Measurements from ENCODE around the gene KAT7.
"Not testable (repeated sequence)": the region's sequence is repeated elsewhere in the genome, so short reads cannot be mapped to it uniquely, and the experiment has no call there.

KAT7 gene

GRCh38 chr17:49788478-49789242, at the start of gene KAT7:
Gene KAT7 (plus strand): TSS chr17:49788681. CDS start chr17:49788835, 154 bp downstream.
- peak; percentile 99 for DNase-seq

GRCh38 chr17:49739641-49740271, 48.7 kb upstream of the KAT7 start:
- DNase-seq = peak; percentile 75

GRCh38 chr17:49741009-49741691, 47.3 kb upstream of the KAT7 start:
- DNase-seq = no peak

- DNase-seq = no peak
Observed at GRCh38 chr17:49741692-49742076, 46.8 kb upstream of the KAT7 start.

DNA sequence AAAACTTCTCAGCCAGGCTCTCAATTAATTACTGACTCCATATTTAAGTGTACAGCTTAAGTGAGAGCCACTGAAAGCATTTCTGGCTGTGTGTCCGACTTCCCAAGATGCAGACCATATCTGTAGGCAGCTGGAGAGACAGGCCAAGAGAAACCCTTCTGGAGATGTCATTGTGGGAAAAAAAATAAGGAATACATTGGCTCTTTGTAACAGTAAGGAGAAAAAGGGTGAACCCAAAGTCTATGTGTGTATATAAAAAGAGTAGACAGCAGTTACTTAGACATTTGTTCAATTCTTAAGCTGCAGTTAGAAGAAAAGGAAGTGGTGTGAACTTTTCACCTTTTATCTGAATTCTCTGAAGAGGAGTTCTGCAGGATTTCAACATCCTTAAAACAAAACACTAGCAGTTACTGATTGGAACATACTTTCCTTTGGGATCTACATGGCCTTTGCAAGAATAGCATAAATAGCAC, 46.3 kb upstream of the KAT7 start:
- no peak for DNase-seq

DNA sequence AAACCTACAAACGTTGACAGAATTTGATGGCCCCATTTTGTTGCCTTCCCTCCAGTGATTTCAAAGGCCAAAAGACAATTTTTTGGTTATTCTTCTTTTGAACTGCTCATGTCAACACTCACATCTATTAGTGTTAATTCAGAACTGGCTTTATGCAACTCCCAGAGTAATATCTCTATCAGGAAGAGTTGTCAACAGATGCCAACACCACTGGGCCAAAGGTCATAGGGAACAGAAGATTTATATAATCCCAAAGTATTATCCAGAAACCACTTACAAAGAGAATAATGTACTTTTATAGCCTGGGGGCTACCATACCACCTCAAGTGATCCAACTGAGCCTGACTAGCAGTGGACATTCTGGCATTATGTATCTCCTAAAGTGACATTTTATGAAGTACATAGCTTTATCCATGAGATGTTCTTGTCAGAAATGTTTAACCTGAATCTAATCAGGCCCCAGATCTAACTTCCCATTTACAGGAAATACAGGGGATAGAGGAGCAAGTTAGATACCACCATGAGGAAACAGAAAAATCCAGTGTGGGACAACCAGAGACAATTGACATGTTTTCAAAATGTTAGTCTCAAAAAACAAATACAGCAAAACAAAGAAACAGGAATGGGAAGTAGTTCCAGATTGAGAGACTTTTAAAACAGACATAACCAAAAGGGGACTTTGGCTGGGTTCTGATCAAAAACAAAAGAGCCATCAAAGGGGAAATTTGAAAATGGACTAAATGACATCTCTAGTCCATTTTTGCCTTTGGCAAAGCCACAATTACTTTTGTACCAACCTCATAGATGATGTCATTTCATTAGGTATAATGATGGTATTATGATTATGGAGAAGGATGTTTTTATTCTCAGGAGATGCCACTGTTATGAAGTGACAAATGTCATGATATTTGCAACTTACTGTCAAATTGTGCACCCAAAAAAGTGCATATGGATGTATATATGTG, 43.0 kb upstream of the KAT7 start:
- no peak for DNase-seq

DNA sequence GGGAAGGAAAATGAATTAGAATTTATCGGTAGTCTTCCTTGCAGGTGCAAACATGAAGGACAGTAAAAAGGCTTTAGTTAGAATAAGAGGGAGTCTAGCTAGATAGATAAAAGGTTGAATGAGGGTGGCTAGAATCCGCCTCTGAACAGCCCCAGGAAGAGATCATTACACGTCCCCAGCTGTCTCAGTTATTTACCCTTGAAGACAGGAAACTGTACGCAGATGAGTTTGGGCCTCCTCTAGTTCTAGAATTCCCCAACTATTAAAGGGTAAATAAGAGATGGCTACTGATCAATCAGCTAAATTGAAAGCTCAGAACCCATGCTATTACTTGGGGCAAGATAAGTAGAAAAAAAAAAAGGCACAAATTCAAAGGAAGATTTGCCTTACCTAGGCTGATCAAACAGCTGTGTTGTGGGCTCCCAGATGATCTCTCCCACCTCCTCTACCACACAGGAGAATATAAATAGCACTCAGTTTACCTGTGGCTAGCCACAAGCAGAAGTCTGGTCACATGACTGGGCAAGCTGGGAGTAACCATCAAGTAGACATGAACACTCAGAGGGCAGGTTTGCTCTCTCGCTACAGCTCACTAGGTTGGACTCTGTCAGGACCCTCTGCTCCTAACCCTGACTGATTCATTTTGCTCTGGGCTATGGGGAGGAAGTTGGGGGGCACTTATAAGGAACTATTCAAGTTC, 41.5 kb upstream of the KAT7 start:
- no peak for DNase-seq

DNA sequence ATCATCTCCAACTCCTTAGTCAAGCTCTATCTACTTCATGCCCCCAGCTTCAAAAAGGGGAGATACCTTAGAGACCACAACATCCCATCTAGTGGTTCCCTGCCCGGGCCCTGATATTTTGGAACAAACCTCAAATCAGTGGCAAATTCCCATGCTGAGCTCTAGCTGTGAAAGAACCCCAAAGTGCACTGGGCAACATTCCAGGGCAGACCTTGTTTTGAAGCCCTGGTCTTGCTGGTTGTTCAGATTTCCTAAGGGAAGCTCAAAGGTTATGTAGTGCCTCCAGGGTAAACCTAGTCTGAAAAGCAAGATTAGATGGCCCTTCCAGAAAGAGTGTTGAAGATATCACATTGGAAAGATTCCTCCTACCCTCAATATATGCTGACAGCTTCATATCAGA, 40.8 kb upstream of the KAT7 start:
- DNase-seq = no peak

DNA sequence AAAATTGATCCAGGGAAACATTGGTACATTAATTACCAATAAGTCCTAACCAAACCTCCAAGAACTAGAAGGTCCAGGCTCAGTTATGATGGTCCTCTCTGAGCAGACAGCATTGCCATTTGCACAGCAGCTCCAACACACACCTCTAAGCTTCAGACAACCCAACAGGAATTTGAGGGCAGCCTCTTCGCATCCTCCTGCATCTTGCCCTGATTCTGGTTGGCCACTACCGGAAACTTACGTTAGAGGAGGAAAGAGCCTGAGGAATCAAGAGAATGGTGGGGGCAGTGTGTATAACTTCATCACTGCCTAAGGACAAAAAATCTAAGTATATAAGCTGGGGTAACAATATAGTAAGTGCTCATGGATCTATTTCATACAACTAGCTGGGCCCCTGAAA, 40.3 kb upstream of the KAT7 start:
- no peak for DNase-seq

GRCh38 chr17:49748791-49749190, 39.7 kb upstream of the KAT7 start:
- DNase-seq = peak; percentile 9

- DNase-seq = no peak
Observed at GRCh38 chr17:49749730-49750129, 38.8 kb upstream of the KAT7 start.

DNA sequence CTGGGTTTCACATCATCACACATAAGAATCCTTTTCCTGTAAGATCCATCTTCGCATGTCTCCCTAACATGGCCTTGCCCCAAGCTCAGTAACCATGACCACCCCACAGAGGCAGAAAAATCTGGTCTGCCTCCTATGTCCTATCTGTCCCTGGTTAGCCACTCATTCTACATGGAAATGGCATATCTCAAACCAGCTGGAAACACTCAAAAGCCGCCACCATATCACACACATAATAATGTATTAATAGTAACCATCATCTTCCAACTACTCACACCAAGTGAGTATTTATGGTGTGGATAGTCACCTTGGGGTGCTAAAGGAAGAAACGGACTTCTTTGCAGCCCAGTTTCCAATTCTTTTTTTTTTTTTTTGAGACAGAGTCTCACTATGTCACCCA, 36.0 kb upstream of the KAT7 start:
- DNase-seq = no peak

DNA sequence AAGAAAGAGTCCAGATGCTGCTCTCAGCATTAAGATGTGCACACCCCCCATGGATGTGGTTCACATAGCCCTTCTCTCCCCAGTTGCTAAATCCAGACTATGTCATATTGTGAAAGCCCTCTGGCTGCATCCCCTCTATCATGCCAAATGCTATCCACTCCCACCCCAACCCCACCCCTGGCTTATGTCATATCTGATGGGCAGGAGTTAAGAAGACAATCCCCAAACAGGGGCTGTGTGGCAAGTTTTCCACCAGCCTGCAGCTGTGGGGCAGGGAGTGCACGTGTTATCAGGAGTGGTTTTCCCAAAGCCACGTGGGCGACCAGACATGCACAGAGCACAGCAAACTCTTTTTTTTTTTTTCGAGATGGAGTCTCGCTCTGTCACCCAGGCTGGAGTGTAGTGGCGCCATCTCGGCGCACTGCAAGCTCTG, 34.5 kb upstream of the KAT7 start:
- DNase-seq = no peak

- DNase-seq = peak; percentile 92
Observed at GRCh38 chr17:49755663-49756283, 32.7 kb upstream of the KAT7 start.

- no peak for DNase-seq
Observed at GRCh38 chr17:49756323-49757150, 31.9 kb upstream of the KAT7 start.

DNA sequence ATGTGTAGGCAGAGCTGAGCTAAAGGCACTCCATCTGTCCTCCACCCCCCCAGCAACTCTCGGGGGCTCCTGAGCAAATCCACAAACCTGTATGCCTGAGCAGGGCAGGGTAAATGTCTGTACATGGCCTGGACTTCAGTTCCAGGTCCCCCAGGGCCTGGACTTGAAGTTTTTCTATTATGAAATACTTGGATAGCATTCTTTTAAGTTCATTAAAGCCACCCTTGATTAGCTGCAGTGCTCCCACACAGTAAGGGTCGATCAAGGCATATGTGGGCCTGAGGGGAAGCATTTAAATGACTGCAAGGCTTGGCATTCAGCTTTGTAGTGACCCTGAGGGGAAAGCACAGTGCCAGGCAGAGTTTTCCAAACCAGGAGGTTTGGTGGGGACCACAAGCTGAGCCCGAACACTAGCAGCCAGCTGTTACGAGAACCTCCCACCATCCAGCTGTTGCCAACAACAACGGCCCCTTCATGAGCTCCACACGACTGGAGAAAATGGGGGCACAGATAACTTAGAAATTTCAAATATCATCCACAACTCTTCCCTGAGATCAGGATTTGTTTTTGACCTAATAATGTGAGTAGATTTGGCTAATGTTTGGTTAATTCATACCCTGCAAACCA, 31.2 kb upstream of the KAT7 start:
- DNase-seq = no peak

DNA sequence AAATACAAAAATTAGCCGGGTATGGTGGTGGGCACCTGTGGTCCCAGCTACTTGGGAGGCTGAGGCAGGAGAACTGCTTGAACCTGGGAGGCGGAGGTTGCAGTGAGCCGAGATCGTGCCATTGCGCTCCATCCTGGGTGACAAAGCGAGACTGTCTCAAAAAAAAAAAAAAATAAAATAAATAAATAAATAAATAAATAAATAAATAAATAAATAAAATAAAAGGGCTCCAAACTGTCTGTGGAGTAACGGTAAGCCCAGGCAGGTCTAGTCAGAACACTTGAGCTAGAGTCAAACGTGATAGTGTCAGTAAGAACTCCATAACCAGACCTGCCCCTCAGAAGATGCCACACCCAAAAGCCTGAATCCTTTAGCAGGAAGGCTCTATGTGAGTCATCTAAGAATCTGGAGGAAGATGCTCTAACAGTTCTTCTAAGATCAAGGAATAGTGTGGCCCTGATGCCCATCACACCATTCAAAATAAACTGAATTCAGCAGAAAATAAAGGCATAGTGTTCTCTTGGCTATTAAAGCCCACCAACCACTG, 29.9 kb upstream of the KAT7 start:
- not testable (repeated sequence) for DNase-seq

GRCh38 chr17:49759203-49759602, 29.3 kb upstream of the KAT7 start:
- no peak for DNase-seq

GRCh38 chr17:49760296-49760695, 28.2 kb upstream of the KAT7 start:
- DNase-seq = no peak
